ENCODE results near the gene BMPR1B. TPM values are rescaled to one million over a fixed set of nuclear protein-coding genes. Genes with fewer than 3 reads are reported as not detected.

Gene BMPR1B
- total and polyA plus RNA-seq, 9 of the 15 experiments (the other 6 are each of a cell fraction or from before 2014, with no cell fraction given), result 0.01 TPM; not detected in 8

- H3K4me3 ChIP-seq, result no peak overlapping the region
- BruUV-seq (replicated peaks), result no TSS peak
- no peak overlapping the region for H3K9ac ChIP-seq (ENCODE audit: insufficient read depth in 1 of 2, low read depth in 2 of 2, low read length in 2 of 2)
- 0% methylated on average over 1 of the region's 1 CpG for WGBS (ENCODE audit: insufficient coverage, low coverage, missing lambda C conversion rate)
- intact Hi-C loops (cut with micrococcal nuclease), result no loop called here
- DNase-seq (ENCODE audit: extremely low read depth in 1 of 4, low spot score in 3 of 4), result no peak
- no peak overlapping the region for H2AFZ ChIP-seq (ENCODE audit: low read depth, low read length)
- H3K27me3 ChIP-seq (ENCODE audit: control insufficient read depth in 2 of 2, insufficient read depth in 2 of 2, low read length in 2 of 2), result no peaks in the 10 kb centered on the region
- H3K79me2 ChIP-seq (ENCODE audit: control insufficient read depth, insufficient read depth, low read length), result no peaks in the 10 kb centered on the region
- ChIA-PET POLR2A (no interaction called here), CTCF (ENCODE audit: low intra/inter-chr PET ratio) (no interaction called here)
- H3K27ac ChIP-seq (ENCODE audit: extremely low read depth, low read depth, low read length), result no peak overlapping the region
- H3K36me3 ChIP-seq (ENCODE audit: control insufficient read depth, insufficient read depth, low read length), result no peaks in the 10 kb centered on the region
- no peaks in the 10 kb centered on the region for H3K4me1 ChIP-seq (replicated peaks in 1 of 2; ENCODE audit: control insufficient read depth in 2 of 2, insufficient read depth in 2 of 2, low read length in 2 of 2)
- H3K4me2 ChIP-seq (ENCODE audit: insufficient read depth, low read length), result no peak overlapping the region
- TF ChIP-seq MAFG (tag; conservative IDR thresholded peaks at IDR 0.05) (no peak), ZNF512 (tag; IDR thresholded peaks at IDR 0.05) (no peak), KAT8 (IDR thresholded peaks at IDR 0.05; ENCODE audit: low read depth) (no peak), RERE (CRISPR knock-in tag; IDR thresholded peaks at IDR 0.05; ENCODE audit: borderline replicate concordance) (no peak), MYBL2 (IDR thresholded peaks at IDR 0.05; ENCODE audit: low read depth) (no peak), MYBL2 (CRISPR knock-in tag; IDR thresholded peaks at IDR 0.05; ENCODE audit: borderline replicate concordance) (no peak), SLC30A9 (CRISPR knock-in tag; IDR thresholded peaks at IDR 0.05) (no peak), CGGBP1 (CRISPR knock-in tag; IDR thresholded peaks at IDR 0.05) (no peak), GTF2B (IDR thresholded peaks at IDR 0.05; ENCODE audit: extremely low read depth, insufficient read length) (no peak), SMAD2 (IDR thresholded peaks at IDR 0.05; ENCODE audit: low read depth, low read length) (no peak), MED1 (CRISPR knock-in tag; IDR thresholded peaks at IDR 0.05; ENCODE audit: borderline replicate concordance) (no peak)
- no peaks in the 10 kb centered on the region for H3K9me3 ChIP-seq (replicated peaks; ENCODE audit: control insufficient read depth, insufficient read depth, low read depth, low read length)
- FAIRE-seq, result no peak
- in situ Hi-C loops (cut with MboI), result no loop called here
- no peaks in the 10 kb centered on the region for H4K20me1 ChIP-seq (replicated peaks; ENCODE audit: control insufficient read depth, insufficient read depth, low read length)
- no peak for ATAC-seq
- H3K9me1 ChIP-seq (ENCODE audit: control insufficient read depth, insufficient read depth, low read length), result no peaks in the 10 kb centered on the region
Measured at GRCh38 chr4:95077864-95078263, 320.1 kb downstream of the BMPR1B start.
